EH (cell line): Measurements from ENCODE around the gene ZIC2.

ENCODE experiments used
- DNase-seq: peaks from one replicate; pipeline ENCODE4 v3.0.0-alpha.2; 2015; ENCODE audit warnings: low read depth

Gene ZIC2

DNA sequence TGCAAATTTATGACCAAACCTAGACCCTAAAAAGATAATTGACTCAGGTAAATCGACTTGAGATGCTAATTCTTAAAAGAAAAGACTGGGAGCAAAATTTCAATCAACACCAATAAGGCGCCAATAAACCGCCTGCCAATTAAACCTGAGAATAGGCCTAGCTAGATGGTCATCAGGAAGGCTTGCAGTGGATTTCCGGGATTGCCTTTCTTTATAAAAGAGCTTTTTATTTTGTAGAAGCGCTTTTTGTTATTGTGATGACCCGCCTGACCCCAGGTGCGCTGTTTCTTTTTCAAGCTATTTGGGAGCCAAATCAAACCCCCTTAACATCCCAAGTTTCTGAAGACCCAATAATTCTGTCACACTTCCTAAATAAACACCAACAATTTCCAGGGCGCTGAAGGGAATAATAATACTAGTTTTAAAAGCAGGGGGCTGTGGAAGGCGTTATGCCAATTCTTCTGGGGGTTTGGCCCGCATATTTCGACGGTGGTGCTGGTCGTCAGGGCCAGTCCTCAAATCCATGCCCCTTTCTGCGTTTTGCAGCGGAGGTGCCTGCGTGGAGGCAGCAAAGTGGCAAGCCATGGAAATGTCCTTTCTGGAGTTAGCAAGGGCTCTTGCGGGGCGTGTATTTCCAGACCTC lies 7.2 kb upstream of the ZIC2 start:
- no peak for DNase-seq

DNA sequence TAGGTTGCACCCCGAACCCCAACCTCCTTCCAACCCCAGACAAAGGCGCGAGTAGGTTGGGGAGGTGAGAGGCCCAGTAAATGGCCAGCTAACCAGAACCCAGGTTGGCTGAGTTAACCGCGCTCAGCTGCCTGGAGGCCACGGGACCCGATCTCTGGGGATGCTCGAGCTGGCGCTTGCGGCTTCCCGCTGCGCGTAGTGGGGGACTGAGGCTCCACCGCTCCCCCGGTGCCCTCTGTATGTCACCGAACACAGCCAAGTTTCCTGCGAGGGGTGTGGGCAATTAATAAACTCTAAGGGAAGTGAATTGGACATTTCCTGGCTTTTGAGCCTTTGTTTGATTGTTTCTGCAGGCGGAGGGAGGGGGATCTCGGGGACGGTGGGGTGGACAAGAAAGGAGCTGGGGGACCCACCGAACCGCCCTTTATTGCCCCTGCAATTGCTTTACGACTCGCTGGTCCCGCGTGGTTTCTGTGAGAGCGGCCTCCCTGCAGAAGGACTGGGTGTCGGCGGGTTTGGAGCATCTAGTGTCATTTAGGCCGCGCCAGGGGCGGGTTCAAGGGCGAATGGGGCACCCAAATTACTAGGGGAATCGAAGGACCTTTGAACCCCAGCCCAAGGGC lies 6.5 kb upstream of the ZIC2 start:
- DNase-seq: no peak

DNA sequence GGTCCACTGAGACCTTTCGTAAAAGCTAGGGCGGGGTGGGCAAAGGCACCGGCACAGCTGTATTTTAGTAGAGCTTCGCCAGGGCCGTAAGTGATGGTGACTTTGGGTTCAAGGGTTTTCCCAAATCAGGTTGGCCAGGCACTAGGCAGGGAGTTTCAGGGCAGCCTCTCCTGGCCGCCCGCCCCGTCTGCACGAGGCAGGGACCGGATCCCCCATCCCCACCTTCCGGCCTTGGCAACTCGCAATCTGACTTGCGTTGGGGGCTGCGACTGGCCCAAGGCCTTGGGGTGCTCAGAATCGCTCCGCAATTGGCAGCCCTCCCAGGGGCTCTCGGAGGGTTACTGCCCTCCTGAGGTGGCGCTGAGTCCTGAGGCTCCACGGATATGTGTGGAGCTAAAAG lies 6.0 kb upstream of the ZIC2 start:
- no peak for DNase-seq

DNA sequence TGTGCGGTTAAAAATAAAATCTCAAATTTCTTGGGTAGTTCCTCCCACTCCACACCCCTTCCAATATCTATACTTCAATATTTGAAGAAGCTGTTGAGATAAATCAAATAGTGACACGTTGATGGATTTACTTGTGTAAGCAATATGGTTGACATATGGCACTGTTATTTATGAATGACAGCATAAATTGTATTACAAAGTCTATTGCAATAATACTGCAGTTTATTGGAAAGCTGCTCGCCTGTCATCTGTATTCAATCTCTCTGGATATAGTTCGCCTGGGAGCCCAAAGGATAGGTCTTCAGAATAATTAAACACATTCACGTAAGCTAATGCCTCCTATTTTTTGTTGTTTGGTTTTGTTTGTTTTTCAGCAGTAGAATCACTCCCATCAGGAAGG lies 5.0 kb upstream of the ZIC2 start:
- DNase-seq: no peak

DNA sequence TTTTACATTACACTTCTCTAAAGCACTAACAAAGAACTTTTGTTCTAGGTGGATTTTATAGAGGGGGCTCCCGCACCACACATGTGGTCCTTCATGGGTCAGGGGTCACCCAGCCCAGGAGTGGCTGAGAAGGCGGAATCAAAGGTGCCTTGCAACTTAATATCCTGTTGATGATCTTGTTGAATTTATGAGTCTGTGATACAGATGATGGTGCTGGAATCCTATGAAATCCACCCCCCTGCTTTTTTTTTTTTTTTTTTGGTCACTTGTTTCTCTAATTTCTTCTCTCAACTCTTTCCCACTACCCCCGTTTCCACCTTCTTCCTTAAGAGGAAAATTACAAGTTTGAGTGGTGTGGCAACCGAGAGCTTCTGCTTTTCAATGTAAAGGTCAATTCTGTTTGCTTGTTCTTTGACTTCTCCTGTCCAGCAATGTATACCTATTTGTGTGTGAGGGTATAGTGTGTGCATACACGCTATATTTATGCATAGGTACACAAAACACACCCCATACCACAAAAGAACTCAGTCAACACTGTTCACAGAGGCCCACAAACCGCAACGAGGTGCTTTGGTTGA lies 4.2 kb upstream of the ZIC2 start:
- no peak for DNase-seq

DNA sequence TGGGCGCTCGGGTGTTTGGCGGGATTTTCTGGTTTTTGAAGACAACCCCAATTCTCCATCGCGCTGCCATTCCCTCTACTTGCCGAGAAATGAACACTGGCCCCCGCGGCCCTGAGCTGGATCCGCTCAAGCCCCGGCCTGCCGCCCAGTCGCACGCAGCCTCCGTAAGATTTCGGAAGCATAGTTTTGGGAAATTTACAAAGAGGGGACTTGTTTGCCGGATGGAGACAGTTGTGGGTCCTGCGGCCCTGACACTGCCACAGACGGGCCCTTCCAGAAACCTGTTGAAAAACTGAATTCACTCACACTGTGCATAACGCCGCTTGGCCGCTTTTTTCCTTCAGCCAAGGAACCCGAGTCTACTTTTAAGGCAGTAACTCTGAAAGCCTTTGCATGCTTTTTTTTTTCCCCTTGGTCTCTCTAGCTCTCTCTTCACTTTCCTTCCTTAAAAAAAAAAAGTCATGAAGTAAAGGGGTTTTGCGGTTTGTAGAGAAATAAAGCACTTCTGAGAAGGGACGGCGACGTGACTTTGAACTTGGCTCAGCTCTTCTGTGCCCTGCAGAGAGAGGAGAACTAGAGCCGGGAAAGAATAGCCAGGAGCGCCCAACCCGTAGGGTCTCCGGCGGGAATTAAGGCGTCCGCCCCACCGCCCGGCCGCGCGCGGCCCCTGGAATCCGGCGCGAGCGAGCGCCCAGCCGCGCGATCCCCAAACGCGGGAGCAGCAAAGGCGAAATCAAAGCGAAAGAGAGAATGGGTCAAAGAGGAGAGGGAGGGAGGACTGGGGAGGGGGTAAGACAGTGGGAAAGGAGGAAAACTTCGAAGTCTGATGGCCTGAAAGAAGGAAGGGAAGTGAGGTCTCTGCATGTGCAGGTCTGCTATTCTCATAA lies 3.4 kb upstream of the ZIC2 start:
- DNase-seq: no peak

DNA sequence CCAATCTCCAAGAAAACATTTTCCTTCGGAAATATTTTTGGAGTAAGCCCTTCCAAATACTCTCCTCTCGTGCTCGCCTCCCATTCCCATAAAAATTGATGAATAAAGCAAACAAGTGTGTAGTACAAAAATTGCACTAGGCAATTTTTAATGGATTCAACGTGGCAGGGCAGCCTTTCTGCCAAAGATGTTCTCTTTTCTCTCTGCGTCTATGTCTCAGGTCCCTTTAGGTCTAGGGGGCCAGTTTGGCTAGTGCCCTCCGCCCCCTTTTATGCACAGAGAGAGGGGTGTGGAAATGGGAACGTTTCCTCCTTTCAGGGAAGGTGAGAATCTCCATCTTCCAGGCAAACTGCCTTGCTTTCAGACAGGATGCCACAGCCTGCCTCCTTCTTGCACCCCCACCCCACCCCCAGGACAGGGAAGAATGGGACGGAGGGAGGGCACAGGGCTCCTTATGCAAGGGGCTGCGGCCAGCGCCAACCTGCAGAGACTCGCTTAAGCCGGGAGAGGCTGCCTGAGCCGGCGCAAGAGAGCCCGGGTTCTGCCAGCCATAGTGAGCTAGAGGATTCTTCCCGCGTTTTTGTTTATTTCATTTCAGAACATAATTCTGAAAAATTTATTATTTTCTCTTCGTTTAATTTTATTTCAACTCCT lies 2.7 kb upstream of the ZIC2 start:
- no peak for DNase-seq

DNA sequence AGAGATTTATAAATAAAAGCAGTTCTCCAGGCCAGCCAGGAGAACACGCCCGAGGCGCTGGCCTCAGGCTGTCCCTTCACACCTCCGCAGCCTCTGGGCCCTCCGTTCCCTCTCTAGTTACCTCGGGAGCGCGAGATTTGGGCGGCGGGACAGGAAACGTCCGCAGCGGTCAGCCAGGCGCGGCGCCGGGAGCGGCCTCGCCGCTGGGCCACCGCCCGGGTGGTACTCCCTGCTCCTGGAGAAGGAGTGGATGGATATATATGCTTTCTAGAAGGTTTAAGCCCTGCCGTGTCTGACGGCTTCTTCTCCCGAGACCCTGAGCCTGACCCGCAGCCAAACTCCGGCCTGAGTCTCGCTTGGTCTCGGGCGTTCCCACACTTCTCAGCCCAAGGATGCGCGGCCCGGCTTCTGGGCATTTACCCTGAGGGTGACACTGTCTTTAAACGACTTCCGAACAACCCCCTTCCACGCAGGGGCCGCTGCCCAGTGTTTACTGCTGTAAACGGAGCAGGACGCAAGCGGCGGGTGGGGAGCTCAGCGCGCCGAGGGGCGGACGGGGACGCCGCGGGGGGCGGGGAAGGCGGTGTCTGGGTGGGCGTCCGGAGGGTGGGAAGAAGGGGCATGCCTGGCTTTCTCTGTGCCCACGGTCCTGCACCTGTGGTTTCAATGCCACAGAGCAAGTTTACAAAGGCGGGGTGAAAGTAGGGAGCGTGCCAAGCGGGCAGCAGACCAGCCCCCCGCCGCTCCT lies 2.0 kb upstream of the ZIC2 start:
- no peak for DNase-seq

DNA sequence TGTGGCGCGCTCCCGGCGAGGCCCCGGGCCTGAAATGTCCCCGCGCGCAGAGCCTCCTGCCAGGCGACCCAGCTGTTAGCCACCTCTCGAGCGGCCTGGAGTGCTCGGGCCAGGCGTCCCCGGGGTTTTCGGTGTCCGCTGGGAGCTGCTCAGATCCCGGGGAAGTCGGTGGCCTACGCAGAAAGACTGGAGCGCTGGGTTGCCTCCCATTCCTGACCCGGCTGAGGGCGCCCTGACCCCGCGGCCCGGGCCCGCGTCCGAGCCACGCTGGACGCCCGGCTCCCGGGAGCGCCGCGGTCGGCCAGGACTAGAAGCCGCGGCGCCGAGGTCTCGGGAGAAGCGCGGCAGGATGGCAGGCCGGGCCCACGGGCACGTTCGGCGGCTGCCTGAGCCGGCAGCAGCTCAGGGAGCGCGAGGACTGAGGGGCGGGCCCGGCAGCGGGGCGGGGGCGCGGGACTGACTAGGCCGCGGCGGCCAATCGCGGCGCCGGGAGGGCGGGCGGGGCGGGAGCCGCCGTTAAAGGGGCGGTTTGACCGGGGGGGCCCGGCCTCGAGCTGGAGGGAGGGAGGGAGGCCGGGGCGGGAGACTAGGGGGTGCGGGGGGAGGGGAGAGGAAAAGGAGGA lies 1.3 kb upstream of the ZIC2 start:
- DNase-seq: peak; percentile 72

DNA sequence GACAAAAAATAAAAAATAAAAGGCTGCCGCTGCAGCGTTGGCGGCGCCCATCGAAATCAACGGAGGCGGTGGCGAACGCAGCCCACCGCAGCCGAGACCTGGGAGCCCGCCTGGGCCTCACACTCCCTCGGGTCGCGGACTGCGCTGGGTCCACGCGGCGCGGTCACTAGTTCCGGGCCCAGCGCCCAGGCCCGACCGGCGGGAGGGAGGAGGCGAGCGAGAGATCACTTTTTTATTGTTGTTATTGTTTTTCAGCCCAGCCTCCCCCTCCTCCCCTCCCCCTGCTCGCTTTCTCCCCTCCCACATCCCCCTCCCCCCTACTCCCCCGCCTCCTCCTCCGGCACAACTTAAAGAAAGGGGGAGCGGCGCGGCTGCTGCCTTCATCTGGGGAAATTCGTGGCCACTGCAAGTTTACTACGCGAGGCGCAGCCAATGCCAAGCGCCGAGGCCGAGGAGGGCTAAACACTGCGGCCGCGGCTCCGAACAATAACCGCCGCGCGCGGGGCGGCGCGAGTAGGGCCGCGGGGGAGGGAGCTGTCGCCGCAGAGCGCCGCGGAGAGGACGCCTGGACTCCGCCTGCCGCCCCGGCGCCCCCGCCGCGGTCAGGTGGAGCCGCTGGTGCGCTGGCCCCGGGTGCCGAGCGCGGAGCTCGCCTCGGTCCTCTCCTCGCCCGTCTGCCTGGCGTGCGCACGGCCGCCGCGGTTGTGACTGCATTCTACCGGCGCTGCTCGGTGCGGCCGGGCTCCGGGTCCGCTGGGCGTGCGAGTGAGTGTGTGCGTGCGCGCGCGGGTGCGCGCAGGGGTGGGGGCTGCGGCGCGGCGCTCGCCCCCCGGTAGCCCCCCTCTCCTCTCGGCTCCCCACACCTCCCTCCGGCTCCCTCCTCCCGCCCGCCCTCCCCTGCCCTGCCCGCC lies 505 bp upstream of the ZIC2 start:
- peak; percentile 40 for DNase-seq

DNA sequence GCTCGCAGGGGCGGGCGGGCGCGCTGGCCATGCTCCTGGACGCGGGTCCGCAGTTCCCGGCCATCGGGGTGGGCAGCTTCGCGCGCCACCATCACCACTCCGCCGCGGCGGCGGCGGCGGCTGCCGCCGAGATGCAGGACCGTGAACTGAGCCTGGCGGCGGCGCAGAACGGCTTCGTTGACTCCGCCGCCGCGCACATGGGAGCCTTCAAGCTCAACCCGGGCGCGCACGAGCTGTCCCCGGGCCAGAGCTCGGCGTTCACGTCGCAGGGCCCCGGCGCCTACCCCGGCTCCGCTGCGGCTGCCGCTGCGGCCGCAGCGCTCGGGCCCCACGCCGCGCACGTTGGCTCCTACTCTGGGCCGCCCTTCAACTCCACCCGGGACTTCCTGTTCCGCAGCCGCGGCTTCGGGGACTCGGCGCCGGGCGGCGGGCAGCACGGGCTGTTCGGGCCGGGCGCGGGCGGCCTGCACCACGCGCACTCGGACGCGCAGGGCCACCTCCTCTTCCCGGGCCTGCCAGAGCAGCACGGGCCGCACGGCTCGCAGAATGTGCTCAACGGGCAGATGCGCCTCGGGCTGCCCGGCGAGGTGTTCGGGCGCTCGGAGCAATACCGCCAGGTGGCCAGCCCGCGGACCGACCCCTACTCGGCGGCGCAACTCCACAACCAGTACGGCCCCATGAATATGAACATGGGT lies 599 bp downstream of the ZIC2 start:
- DNase-seq: peak; percentile 28

DNA sequence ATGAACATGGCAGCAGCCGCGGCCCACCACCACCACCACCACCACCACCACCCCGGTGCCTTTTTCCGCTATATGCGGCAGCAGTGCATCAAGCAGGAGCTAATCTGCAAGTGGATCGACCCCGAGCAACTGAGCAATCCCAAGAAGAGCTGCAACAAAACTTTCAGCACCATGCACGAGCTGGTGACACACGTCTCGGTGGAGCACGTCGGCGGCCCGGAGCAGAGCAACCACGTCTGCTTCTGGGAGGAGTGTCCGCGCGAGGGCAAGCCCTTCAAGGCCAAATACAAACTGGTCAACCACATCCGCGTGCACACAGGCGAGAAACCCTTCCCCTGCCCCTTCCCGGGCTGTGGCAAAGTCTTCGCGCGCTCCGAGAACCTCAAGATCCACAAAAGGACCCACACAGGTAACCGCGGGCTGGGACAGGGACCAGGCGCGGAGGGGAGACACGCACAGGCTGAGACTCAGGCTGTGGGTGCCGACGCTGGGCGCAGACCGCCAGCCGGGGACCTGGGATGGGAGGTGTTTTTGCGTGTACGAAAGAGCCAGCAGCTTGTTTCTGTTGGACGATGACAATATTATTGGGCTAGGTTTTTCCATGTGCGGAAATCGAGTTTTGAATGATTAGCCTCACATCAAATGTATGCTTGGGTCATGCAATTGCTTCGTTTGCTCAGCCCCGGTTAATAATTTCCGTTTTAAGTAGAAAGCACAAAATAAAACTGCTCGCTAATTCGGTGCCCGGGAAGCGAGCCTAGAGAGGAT lies 1.3 kb downstream of the ZIC2 start:
- no peak for DNase-seq

DNA sequence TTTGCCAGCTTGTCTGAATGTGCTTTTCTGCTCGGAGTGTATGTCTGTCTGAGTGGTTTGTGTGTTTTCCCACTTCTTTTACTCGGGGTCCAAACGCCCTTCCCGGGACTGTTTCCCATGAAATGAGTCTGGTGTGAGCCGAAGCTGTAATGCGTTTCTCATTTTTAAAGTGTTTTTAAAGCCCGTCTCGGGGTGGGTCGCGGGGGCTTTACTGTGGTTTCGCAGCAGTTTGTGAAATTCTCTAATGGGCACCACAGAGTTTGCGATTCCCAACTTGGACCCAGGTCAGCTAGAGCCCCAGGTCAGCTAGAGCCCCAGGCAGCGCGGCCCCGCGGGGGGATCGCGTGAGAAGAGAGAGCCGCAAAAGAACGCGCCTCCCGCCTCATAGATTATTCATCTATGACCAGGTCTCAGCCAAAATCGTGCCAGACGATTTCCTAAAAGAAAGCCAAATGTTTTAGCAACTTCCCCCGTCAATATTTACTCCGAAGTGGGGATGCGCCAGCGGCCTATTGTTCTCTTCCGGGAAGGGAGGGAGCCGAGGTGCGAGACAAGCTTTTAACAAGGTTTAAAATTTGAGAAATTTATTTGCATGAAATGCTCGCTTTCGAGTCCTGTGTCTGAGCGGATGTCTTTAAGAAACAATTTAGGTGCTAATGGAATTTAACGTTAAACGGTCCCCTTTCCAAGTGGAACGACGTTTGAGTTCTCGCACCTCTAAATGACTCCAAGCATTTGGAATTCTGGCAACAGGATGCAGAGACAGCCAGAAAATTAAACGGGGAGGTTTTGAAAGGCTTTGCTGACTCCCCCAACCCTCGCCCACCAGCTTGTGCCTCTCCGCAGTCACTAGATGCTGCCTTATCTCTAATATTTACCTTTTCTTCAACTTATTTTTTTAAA lies 2.2 kb downstream of the ZIC2 start:
- no peak for DNase-seq

DNA sequence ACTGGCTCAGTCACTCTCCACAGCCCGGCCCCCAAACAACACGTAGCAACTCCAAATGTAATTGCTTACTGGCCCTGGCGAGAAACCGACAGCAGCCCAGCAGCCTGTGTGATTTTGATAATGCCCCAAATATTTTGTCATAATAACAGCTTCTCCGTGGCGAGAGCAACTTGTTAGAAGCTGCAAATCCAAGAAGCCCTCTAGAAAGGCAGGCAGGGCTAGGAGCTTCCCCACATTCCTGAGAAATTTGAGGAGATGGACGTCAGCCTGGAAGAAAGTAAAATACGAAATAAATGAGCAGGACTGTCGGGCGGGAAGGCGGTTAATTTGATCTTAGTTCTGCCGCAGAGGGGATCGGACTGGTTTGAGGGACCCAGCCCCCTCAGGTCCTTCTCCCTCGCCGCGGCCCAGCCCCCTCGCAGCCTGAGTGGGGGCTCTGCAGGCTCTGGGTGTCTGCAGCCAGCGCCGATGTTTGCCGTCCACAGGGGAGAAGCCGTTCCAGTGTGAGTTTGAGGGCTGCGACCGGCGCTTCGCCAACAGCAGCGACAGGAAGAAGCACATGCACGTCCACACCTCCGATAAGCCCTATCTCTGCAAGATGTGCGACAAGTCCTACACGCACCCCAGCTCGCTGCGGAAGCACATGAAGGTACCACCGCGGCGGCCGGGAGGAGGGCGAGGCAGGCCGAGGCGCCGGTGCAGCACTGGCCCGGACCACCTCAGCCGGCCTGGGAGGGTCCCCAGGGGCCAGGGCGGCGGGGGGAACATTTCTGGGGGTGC lies 3.1 kb downstream of the ZIC2 start:
- no peak for DNase-seq

DNA sequence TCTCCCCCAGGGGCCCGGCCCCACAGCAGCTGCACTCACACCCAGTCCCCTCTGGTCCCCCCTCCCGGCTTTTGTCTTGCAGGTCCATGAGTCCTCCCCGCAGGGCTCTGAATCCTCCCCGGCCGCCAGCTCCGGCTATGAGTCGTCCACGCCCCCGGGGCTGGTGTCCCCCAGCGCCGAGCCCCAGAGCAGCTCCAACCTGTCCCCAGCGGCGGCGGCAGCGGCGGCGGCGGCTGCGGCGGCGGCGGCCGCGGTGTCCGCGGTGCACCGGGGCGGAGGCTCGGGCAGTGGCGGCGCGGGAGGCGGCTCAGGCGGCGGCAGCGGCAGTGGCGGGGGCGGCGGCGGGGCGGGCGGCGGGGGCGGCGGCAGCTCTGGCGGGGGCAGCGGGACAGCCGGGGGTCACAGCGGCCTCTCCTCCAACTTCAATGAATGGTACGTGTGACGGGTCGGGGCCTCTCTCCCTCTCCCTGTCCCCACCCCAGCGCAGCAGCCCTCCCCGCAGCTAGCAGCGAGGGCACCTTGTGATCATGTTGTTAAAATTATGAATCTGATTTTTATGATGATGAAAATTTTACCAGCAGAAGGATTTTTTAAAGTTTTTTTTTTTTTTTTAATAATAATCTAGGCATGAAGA lies 3.8 kb downstream of the ZIC2 start:
- no peak for DNase-seq

DNA sequence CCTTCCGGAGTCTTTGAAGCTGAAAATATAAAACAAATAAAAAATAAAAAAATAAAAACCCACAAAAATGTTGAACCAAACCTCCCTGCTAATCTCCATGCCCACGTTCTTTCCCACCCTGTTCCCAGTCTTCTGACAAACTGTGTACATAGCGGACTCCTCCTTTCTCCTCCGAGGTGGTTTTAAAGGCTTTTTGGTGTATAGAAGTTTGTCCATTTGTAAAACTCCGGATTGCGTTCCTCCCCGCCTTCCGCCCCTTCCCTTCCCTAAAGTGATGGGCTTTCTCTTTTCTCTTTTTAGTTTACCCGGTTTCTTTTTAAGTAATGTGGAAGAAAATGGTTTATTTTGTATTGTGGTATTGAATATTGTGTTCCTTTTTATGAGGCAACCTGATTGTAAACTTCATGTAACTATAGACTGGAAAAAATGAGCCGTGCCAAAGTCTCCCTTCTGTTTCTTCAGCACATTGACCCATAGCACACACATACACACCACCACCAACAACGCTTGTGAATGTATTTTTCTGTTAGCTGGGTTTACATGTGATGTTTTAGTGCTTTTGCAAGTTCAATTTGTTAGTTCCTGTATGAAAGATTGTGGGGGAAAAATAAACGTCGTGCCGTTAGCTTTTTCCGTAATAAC lies 4.4 kb downstream of the ZIC2 start:
- DNase-seq: no peak
